ENCODE measurements around the gene ZNF586.

DNA sequence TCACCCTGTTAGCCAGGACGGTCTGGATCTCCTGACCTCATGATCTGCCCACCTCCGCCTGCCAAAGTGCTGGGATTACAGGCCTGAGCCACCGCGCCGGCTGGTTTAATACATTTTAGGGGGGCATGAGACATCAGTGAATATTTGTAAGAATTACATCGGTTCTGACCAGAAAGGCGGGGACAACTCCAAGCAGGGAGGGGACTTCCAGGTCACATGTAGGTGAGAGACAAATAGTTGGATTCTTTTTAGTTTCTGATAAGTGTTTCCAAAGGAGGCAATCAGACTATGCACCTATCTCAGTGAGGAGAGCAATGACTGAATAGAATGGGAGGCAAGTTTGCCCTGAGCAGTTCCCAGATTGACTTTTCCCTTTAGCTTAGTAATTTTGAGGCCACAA is 48.9 kb downstream of the ZNF586 start:
- TF ChIP-seq EP300 (IDR thresholded peaks at IDR 0.05) (no peak), POLR2AphosphoS5 (IDR thresholded peaks at IDR 0.05) (no peak)
- TF ChIP-seq, protein P1, sequence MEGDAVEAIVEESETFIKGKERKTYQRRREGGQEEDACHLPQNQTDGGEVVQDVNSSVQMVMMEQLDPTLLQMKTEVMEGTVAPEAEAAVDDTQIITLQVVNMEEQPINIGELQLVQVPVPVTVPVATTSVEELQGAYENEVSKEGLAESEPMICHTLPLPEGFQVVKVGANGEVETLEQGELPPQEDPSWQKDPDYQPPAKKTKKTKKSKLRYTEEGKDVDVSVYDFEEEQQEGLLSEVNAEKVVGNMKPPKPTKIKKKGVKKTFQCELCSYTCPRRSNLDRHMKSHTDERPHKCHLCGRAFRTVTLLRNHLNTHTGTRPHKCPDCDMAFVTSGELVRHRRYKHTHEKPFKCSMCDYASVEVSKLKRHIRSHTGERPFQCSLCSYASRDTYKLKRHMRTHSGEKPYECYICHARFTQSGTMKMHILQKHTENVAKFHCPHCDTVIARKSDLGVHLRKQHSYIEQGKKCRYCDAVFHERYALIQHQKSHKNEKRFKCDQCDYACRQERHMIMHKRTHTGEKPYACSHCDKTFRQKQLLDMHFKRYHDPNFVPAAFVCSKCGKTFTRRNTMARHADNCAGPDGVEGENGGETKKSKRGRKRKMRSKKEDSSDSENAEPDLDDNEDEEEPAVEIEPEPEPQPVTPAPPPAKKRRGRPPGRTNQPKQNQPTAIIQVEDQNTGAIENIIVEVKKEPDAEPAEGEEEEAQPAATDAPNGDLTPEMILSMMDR (IDR thresholded peaks at IDR 0.05): no peak
